NCI-H1092 (cell line): ENCODE results near the gene ASIC2.

Experiments
- DNase-seq: peaks from one replicate; lab custom pipeline; 2025; lab: John Stamatoyannopoulos, UW

The ASIC2 gene

GRCh38 chr17:33292981-33293867, at the start of gene ASIC2:
TSS of gene ASIC2 (minus strand) at chr17:33293295.
- DNase-seq, result peak; percentile 45

- no peak for DNase-seq
Measured at GRCh38 chr17:33342025-33342424, 48.9 kb upstream of the ASIC2 start.

- no peak for DNase-seq
Measured at GRCh38 chr17:33338242-33338641, 45.1 kb upstream of the ASIC2 start.

- DNase-seq, result no peak
Measured at GRCh38 chr17:33335491-33336173, 42.5 kb upstream of the ASIC2 start.

- no peak for DNase-seq
Measured at GRCh38 chr17:33334703-33335102, 41.6 kb upstream of the ASIC2 start.

- DNase-seq, result no peak
Measured at GRCh38 chr17:33330877-33331276, 37.8 kb upstream of the ASIC2 start.

GRCh38 chr17:33328129-33328528, 35.0 kb upstream of the ASIC2 start:
- no peak for DNase-seq

- DNase-seq, result no peak
Measured at GRCh38 chr17:33324736-33325135, 31.6 kb upstream of the ASIC2 start.

GRCh38 chr17:33322063-33322462, 29.0 kb upstream of the ASIC2 start:
- no peak for DNase-seq

- no peak for DNase-seq
Measured at GRCh38 chr17:33318241-33318640, 25.1 kb upstream of the ASIC2 start.

GRCh38 chr17:33316746-33317145, 23.7 kb upstream of the ASIC2 start:
- DNase-seq, result no peak

- no peak for DNase-seq
Measured at GRCh38 chr17:33310296-33310695, 17.2 kb upstream of the ASIC2 start.

GRCh38 chr17:33303254-33303653, 10.2 kb upstream of the ASIC2 start:
- DNase-seq, result no peak

GRCh38 chr17:33302394-33302793, 9.3 kb upstream of the ASIC2 start:
- no peak for DNase-seq

GRCh38 chr17:33300241-33300640, 7.1 kb upstream of the ASIC2 start:
- no peak for DNase-seq

GRCh38 chr17:33299115-33299514, 6.0 kb upstream of the ASIC2 start:
- DNase-seq, result no peak

GRCh38 chr17:33297643-33298042, 4.5 kb upstream of the ASIC2 start:
- no peak for DNase-seq

- no peak for DNase-seq
Measured at GRCh38 chr17:33294994-33295393, 1.9 kb upstream of the ASIC2 start.

- peak; percentile 35 for DNase-seq
Measured at GRCh38 chr17:33292201-33292980, 704 bp downstream of the ASIC2 start.

- DNase-seq, result peak; percentile 13
Measured at GRCh38 chr17:33291248-33292200, 1.6 kb downstream of the ASIC2 start.

- DNase-seq, result no peak
Measured at GRCh38 chr17:33290253-33290652, 2.8 kb downstream of the ASIC2 start.
